ENCODE results near the gene SMCO1. TPM values are rescaled to one million over a fixed set of nuclear protein-coding genes. Genes with fewer than 3 reads are reported as not detected.

SMCO1 gene
- polyA plus RNA-seq, 3 donors: not detected

- Histone ChIP-seq H3K27me3 (ENCODE audit: control insufficient read depth in 2 of 2, insufficient read depth in 2 of 2, low read length in 2 of 2) (no peaks in the 10 kb centered on the region), H3K9ac (ENCODE audit: insufficient read depth, low read length, poor library complexity, severe bottlenecking) (no peak overlapping the region), H2AFZ (ENCODE audit: insufficient read depth, low read depth, low read length, poor library complexity, severe bottlenecking) (no peak overlapping the region), H3K36me3 (replicated peaks in 1 of 2; ENCODE audit: control insufficient read depth in 1 of 2, insufficient read depth in 2 of 2, low read length in 2 of 2) (peaks cover 9 to 56% of the 10 kb centered on the region in 2 donors), H3K79me2 (ENCODE audit: insufficient read depth, low read length) (peaks cover 97% of the 10 kb centered on the region), H4K20me1 (ENCODE audit: insufficient read depth, low read length) (peaks cover 91% of the 10 kb centered on the region), H3K4me3 (replicated peaks in 1 of 3; ENCODE audit: low read depth in 2 of 3, low read length in 3 of 3) (no peak overlapping the region), H3K9me3 (replicated peaks in 1 of 2; ENCODE audit: control insufficient read depth in 1 of 2, insufficient read depth in 1 of 2, low read length in 2 of 2) (no peaks in the 10 kb centered on the region), H3K4me1 (ENCODE audit: control insufficient read depth in 1 of 2, insufficient read depth in 2 of 2, low read length in 2 of 2) (no peaks in the 10 kb centered on the region), H3K27ac (ENCODE audit: low read depth in 1 of 2, low read length in 2 of 2) (peak overlapping the region in 1 of 2 donors; percentile 26), H3K4me2 (replicated peaks; ENCODE audit: extremely low read depth, low read length, poor library complexity, severe bottlenecking) (no peak overlapping the region)
- intact Hi-C loops (cut with micrococcal nuclease): no loop called here
- Mint-ChIP-seq H3K36me3 (peaks cover 30 to 47% of the 10 kb centered on the region in 2 donors), H3K4me3 (no peak overlapping the region), H3K27me3 (ENCODE audit: low read depth in 3 of 3) (no peaks in the 10 kb centered on the region), H3K4me1 (peaks cover 2% of the 10 kb centered on the region), H3K9me3 (peaks cover 0 to 3% (median 0%) of the 10 kb centered on the region in 7 donors), H3K27ac (peak overlapping the region in 1 of 7 donors; percentile 61)
- no peak for TF ChIP-seq CTCF (IDR thresholded peaks at IDR 0.05)
- WGBS (ENCODE audit: insufficient coverage): 98% methylated on average over 6 of the region's 7 CpGs
- DNase-seq: no peak
Observed at GRCh38 chr3:196493292-196493691, 21.9 kb downstream of the SMCO1 start.

- Mint-ChIP-seq H3K4me3 (no peak overlapping the region), H3K36me3 (peaks cover 36 to 51% of the 10 kb centered on the region in 2 donors), H3K27me3 (ENCODE audit: low read depth in 3 of 3) (no peaks in the 10 kb centered on the region), H3K9me3 (peaks cover 0 to 3% (median 0%) of the 10 kb centered on the region in 7 donors), H3K27ac (peak overlapping the region in 2 of 7 donors; percentile 25 to 28), H3K4me1 (no peaks in the 10 kb centered on the region)
- Histone ChIP-seq H3K9me3 (replicated peaks in 1 of 2; ENCODE audit: control insufficient read depth in 1 of 2, insufficient read depth in 1 of 2, low read length in 2 of 2) (no peaks in the 10 kb centered on the region), H4K20me1 (ENCODE audit: insufficient read depth, low read length) (peaks cover 87% of the 10 kb centered on the region), H3K4me3 (replicated peaks in 1 of 3; ENCODE audit: low read depth in 2 of 3, low read length in 3 of 3) (no peak overlapping the region), H3K79me2 (ENCODE audit: insufficient read depth, low read length) (peaks cover 95% of the 10 kb centered on the region), H3K27ac (ENCODE audit: low read depth in 1 of 2, low read length in 2 of 2) (no peak overlapping the region), H3K4me1 (ENCODE audit: control insufficient read depth in 1 of 2, insufficient read depth in 2 of 2, low read length in 2 of 2) (no peaks in the 10 kb centered on the region), H3K27me3 (ENCODE audit: control insufficient read depth in 2 of 2, insufficient read depth in 2 of 2, low read length in 2 of 2) (no peaks in the 10 kb centered on the region), H2AFZ (ENCODE audit: insufficient read depth, low read depth, low read length, poor library complexity, severe bottlenecking) (no peak overlapping the region), H3K4me2 (replicated peaks; ENCODE audit: extremely low read depth, low read length, poor library complexity, severe bottlenecking) (no peak overlapping the region), H3K9ac (ENCODE audit: insufficient read depth, low read length, poor library complexity, severe bottlenecking) (no peak overlapping the region), H3K36me3 (replicated peaks in 1 of 2; ENCODE audit: control insufficient read depth in 1 of 2, insufficient read depth in 2 of 2, low read length in 2 of 2) (peaks cover 17 to 62% of the 10 kb centered on the region in 2 donors)
- TF ChIP-seq CTCF (IDR thresholded peaks at IDR 0.05): no peak
- no peak for DNase-seq
- intact Hi-C loops (cut with micrococcal nuclease): no loop called here
- no CpG with 5 or more reads among the region's 2 CpGs for WGBS (ENCODE audit: insufficient coverage)
Observed at GRCh38 chr3:196492080-196492479, 23.1 kb downstream of the SMCO1 start.
